ENCODE results near the gene EDIL3. TPM values are rescaled to one million over a fixed set of nuclear protein-coding genes. Genes with fewer than 3 reads are reported as not detected.

EDIL3 gene
- total RNA-seq, 2 experiments from 2014 or later = not detected

DNA sequence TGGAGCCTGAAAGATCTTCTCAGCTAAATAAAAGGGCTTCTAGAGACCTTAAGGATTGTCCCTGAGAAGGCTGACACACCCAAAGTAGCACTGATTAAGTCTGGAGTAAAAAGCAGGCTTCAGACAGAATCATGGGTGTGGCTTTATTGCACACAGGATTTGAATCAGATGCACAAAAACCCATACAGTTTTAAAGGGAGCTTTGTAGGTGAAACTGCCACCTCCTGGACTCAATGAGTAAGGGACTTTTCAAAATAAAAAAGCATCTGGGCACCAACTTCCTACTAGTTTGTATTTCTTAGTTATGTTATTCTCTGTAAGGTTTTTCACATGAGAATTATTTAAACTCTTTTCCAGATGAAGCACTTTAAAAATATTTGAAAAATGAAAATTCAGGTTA lies 129.4 kb downstream of the EDIL3 start:
- H3K4me3 Mint-ChIP-seq = no peak overlapping the region
- H3K27me3 Mint-ChIP-seq = no peaks in the 10 kb centered on the region
- H3K36me3 Mint-ChIP-seq (ENCODE audit: low read depth) = no peaks in the 10 kb centered on the region
- ChIA-PET POLR2A (no interaction called here), CTCF (no interaction called here)
- TF ChIP-seq, protein P1, sequence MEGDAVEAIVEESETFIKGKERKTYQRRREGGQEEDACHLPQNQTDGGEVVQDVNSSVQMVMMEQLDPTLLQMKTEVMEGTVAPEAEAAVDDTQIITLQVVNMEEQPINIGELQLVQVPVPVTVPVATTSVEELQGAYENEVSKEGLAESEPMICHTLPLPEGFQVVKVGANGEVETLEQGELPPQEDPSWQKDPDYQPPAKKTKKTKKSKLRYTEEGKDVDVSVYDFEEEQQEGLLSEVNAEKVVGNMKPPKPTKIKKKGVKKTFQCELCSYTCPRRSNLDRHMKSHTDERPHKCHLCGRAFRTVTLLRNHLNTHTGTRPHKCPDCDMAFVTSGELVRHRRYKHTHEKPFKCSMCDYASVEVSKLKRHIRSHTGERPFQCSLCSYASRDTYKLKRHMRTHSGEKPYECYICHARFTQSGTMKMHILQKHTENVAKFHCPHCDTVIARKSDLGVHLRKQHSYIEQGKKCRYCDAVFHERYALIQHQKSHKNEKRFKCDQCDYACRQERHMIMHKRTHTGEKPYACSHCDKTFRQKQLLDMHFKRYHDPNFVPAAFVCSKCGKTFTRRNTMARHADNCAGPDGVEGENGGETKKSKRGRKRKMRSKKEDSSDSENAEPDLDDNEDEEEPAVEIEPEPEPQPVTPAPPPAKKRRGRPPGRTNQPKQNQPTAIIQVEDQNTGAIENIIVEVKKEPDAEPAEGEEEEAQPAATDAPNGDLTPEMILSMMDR (IDR thresholded peaks at IDR 0.05) = no peak
- H3K4me1 Mint-ChIP-seq (ENCODE audit: low read depth) = no peaks in the 10 kb centered on the region
- DNase-seq (no peak), ATAC-seq (no peak)
- no peak overlapping the region for H3K27ac Mint-ChIP-seq
- intact Hi-C loops (cut with micrococcal nuclease) = no loop called here
- no peaks in the 10 kb centered on the region for H3K9me3 Mint-ChIP-seq

DNA sequence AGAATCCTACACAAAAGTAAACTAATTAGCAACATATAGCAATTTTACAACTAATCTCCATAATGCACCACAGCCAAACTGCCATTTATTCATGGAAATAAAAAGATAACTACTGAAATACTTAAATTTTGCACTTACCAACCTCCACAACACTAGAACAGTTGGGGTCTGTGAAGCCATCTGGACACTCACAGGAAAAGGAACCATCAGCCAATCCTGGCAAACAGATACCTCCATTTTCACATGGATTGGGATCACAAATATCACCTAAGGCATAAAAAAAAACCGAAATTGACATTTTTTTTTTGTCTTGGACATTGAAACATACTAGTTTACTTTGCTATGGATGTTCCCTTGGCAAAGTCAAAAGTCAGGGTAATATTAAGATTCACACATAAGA lies 130.7 kb downstream of the EDIL3 start:
- Mint-ChIP-seq H3K9me3 (peaks cover 1% of the 10 kb centered on the region), H3K4me1 (ENCODE audit: low read depth) (no peaks in the 10 kb centered on the region), H3K4me3 (no peak overlapping the region), H3K36me3 (ENCODE audit: low read depth) (no peaks in the 10 kb centered on the region), H3K27ac (no peak overlapping the region), H3K27me3 (no peaks in the 10 kb centered on the region)
- DNase-seq = no peak
- ChIA-PET CTCF (no interaction called here), POLR2A (no interaction called here)
- intact Hi-C loops (cut with micrococcal nuclease) = no loop called here
- TF ChIP-seq, protein P1 (IDR thresholded peaks at IDR 0.05) = no peak
- no peak for ATAC-seq

DNA sequence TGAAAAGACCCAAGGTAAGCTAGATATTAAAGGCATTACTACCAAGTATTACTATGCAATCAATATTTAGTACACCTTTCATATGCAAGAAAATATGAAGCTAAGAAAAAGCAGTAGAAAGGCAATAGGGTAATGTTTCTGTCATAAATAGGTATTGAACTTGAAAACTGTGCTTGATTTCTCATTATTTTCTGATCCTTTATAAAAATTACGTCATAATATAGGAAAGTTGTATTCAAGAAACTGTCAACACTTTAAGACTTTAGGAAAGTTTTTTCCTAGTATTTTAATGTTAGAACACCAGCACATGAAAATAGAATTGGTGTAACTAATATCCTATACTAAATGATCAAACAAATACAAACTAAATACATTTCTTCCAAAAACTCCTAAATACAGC lies 133.2 kb downstream of the EDIL3 start:
- H3K27ac Mint-ChIP-seq = no peak overlapping the region
- H3K4me1 Mint-ChIP-seq (ENCODE audit: low read depth) = no peaks in the 10 kb centered on the region
- ChIA-PET POLR2A (no interaction called here), CTCF (no interaction called here)
- DNase-seq (no peak), ATAC-seq (no peak)
- H3K36me3 Mint-ChIP-seq (ENCODE audit: low read depth) = no peaks in the 10 kb centered on the region
- intact Hi-C loops (cut with micrococcal nuclease) = no loop called here
- TF ChIP-seq, protein P1 (IDR thresholded peaks at IDR 0.05) = no peak
- H3K27me3 Mint-ChIP-seq = no peaks in the 10 kb centered on the region
- H3K9me3 Mint-ChIP-seq = peaks cover 1% of the 10 kb centered on the region
- H3K4me3 Mint-ChIP-seq = no peak overlapping the region

DNA sequence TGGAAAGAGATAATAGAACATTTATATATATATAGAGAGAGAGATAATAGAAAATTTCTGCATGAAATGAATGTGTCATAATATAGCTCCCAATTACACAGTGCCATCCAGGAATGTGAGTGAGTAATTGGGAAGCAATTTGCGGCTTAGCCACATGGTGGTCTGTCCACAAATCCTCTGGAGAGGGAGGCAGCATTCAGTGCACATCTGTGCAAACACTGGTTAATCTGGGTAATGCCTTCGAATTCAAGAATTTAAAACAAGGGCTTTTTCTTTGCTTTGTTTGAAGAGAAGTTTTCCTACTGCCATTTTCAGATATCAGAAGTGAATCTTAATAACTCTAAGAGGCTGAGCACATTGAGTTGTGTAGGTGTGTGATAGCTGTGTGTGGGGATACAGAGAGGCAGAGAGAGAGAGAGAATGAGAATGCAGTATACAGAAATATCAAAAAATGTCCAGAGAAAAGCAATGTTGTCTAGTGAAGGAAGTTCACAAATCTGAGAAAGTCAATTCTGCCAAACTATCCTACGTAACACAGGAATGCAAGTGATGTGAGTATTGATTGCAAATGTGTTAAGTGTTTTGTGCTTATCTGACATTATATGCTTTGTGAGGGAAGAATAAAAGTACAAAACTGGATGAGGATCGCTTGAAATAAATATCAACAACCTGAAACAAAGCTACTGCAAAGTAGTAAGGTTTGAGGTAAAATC lies 134.6 kb downstream of the EDIL3 start:
- TF ChIP-seq, protein P1 (IDR thresholded peaks at IDR 0.05) = no peak
- Mint-ChIP-seq H3K36me3 (ENCODE audit: low read depth) (no peaks in the 10 kb centered on the region), H3K27ac (no peak overlapping the region), H3K27me3 (no peaks in the 10 kb centered on the region), H3K4me1 (ENCODE audit: low read depth) (no peaks in the 10 kb centered on the region), H3K9me3 (peaks cover 3% of the 10 kb centered on the region), H3K4me3 (no peak overlapping the region)
- intact Hi-C loops (cut with micrococcal nuclease) = no loop called here
- POLR2A ChIA-PET = no interaction called here
- DNase-seq (no peak), ATAC-seq (no peak)
- CTCF ChIA-PET = no interaction called here

DNA sequence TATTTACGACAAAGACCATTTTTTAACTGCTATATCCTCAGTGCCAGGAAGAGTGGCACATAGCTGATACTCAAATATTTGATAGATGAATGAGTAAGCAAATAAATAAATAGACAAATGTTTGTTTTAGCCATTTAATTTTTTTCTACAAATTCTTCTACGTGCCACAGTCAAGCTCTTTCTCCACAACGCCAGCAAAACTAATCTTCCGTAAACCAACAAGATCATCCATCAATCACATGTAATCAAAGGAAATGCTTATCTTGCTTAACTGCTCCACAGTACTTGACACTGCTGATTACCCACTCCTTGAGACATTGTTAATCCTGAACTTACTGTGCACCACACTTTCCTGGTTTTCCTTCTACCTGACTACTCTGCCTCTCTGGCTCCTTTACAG lies 136.7 kb downstream of the EDIL3 start:
- H3K4me3 Mint-ChIP-seq = no peak overlapping the region
- DNase-seq (no peak), ATAC-seq (no peak)
- no peaks in the 10 kb centered on the region for H3K36me3 Mint-ChIP-seq (ENCODE audit: low read depth)
- peaks cover 3% of the 10 kb centered on the region for H3K9me3 Mint-ChIP-seq
- intact Hi-C loops (cut with micrococcal nuclease) = no loop called here
- no peaks in the 10 kb centered on the region for H3K4me1 Mint-ChIP-seq (ENCODE audit: low read depth)
- CTCF ChIA-PET = no interaction called here
- TF ChIP-seq, protein P1 (IDR thresholded peaks at IDR 0.05) = no peak
- no peak overlapping the region for H3K27ac Mint-ChIP-seq
- POLR2A ChIA-PET = no interaction called here
- H3K27me3 Mint-ChIP-seq = no peaks in the 10 kb centered on the region
